Esophagus muscularis mucosa (tissue), 4 donors: ENCODE results near the gene ARPC5L. TPM values are rescaled to one million over a fixed set of nuclear protein-coding genes. Genes with fewer than 3 reads are reported as not detected.

Experiments
- small RNA-seq, 3 donors: library from RNA; depleted of rRNA; stranded (forward); fragments of <200 nt; gene quantifications; one replicate each; pipeline ENCODE3, GENCODE V24; 2016
- total RNA-seq, 4 donors: library from RNA; depleted of rRNA; stranded (reverse); fragments of >200 nt; gene quantifications; one replicate each; pipeline versions ENCODE4 v1.1.0 to v1.2.1, GENCODE V29; 2016

ARPC5L gene
- total RNA-seq, 4 donors from 2014 or later: 23.3 to 28.2 (median 26.7) TPM

Small RNA genes within 50 kb of the gene (small RNA-seq; reads per million reads assigned to genes)
- gene RNU4-82P: 0 reads per million in 3 donors

Other genes with a start within 250 kb of the ARPC5L start
- gene NR6A1, start 90.8 kb upstream of the ARPC5L start, total RNA-seq: 1 to 10 TPM; 1.8 to 2.8 (median 2.0) TPM
- gene OLFML2A, start 85.0 kb upstream of the ARPC5L start, total RNA-seq: 10 to 100 TPM; 39.0 to 98.9 (median 60.3) TPM
- gene WDR38, start 8.7 kb upstream of the ARPC5L start, total RNA-seq: under 1 TPM in 1 of 4 donors, not detected in 3; 0.32 TPM
- 1,000 to 10,000 TPM; 1,125 to 3,077 (median 1,901) TPM for gene RPL35, start 173 bp upstream of the ARPC5L start, total RNA-seq
- gene GOLGA1, start 79.0 kb downstream of the ARPC5L start, total RNA-seq: 10 to 100 TPM; 22.5 to 26.5 (median 24.7) TPM